Body of pancreas (tissue), 4 donors: ENCODE data around the gene IP6K3. TPM values are rescaled to one million over a fixed set of nuclear protein-coding genes. Genes with fewer than 3 reads are reported as not detected.
A peak's percentile ranks its signal among the peaks of the same experiment; 100 is the strongest.

ENCODE experiments used
- ATAC-seq: fragments of 150-250 bp; one replicate; pipeline ENCODE4 v1.9.1; 2016
- DNase-seq, 4 donors: peaks; one replicate each; pipeline ENCODE4 v3.0.0-alpha.2; 2019
- H3K27ac ChIP-seq, 4 donors: fragments of 200-600 bp; sonication (generic); 1 replicate in 3 of 4; 2 replicates in 1 of 4; pipeline versions ENCODE4 v1.5.1 to v1.6.1; 2016 to 2019; ENCODE audit warnings: mild to moderate bottlenecking in 1 of 4, mixed read lengths in 1 of 4, moderate library complexity in 1 of 4
- H3K27me3 ChIP-seq, 2 donors: fragments of 200-600 bp; sonication (generic); one replicate each; pipeline ENCODE4 v1.6.0; 2016; ENCODE audit warnings: mild to moderate bottlenecking in 1 of 2
- H3K36me3 ChIP-seq, 2 donors: fragments of 200-600 bp; sonication (generic); replicated peaks in 1 of 2; 2 replicates each; pipeline ENCODE4 v1.5.1; 2016; ENCODE audit warnings: low read depth in 2 of 2; ENCODE audit not compliant: insufficient read depth in 1 of 2
- H3K4me1 ChIP-seq: fragments of 200-600 bp; sonication (generic); one replicate; pipeline ENCODE4 v1.6.0; 2016
- H3K4me3 ChIP-seq, 2 donors: fragments of 200-600 bp; sonication (generic); 1 replicate in 1 of 2; 2 replicates in 1 of 2; pipeline ENCODE4 v1.5.1; 2016 to 2019
- H3K9me3 ChIP-seq, 3 donors: fragments of 200-600 bp; sonication (generic); 1 replicate in 2 of 3; 2 replicates in 1 of 3; pipeline ENCODE4 v1.5.1; 2016
- CTCF ChIP-seq, 7 experiments: fragments of 450-650 bp in 4 of 7; fragments of 200-600 bp in 3 of 7; sonication (generic) in 3 of 7; IDR thresholded peaks; one replicate each; pipeline ENCODE4 v1.5.1; 2016 to 2019; ENCODE audit warnings: antibody characterized with exemption in 7 of 7
- POLR2A ChIP-seq, 3 donors: fragments of 450-650 bp; IDR thresholded peaks; one replicate each; pipeline ENCODE4 v1.6.1; 2016; ENCODE audit warnings: antibody characterized with exemption in 3 of 3, mild to moderate bottlenecking in 2 of 3
- WGBS, 2 donors: methylation state at CpG; one replicate each; pipeline ENCODE4 v1.1.5; 2017; 5-methylcytosine and 5-hydroxymethylcytosine counted together
- intact Hi-C: fragments of 100-400 bp; cut with DNase I; formaldehyde crosslinking; loops from one replicate; pipeline ENCODE4 v1.15.1; 2023
- total RNA-seq, 2 donors: library from RNA; depleted of rRNA; stranded (reverse); fragments of >200 nt; gene quantifications; one replicate each; pipeline ENCODE4 v1.1.0, GENCODE V29; 2016

Gene IP6K3
- total RNA-seq, 2 donors from 2014 or later = not detected

GRCh38 chr6:33676416-33677142, 70.1 kb downstream of the IP6K3 start:
- Histone ChIP-seq H3K4me3 (no peak overlapping the region), H3K9me3 (no peaks in the 10 kb centered on the region), H3K36me3 (peaks cover 3 to 5% of the 10 kb centered on the region in 2 donors), H3K27ac (no peak overlapping the region), H3K4me1 (no peaks in the 10 kb centered on the region), H3K27me3 (no peaks in the 10 kb centered on the region)
- ATAC-seq (no peak), DNase-seq (no peak)
- TF ChIP-seq POLR2A (IDR thresholded peaks at IDR 0.05) (no peak), CTCF (IDR thresholded peaks at IDR 0.05) (no peak)
- intact Hi-C loops = no loop called here
- WGBS, 2 donors = 90 to 92% methylated on average over 13 to 15 of the region's 15 CpGs

- Histone ChIP-seq H3K4me1 (no peaks in the 10 kb centered on the region), H3K9me3 (no peaks in the 10 kb centered on the region), H3K4me3 (no peak overlapping the region), H3K36me3 (peaks cover 3 to 5% of the 10 kb centered on the region in 2 donors), H3K27me3 (no peaks in the 10 kb centered on the region), H3K27ac (no peak overlapping the region)
- no peak for DNase-seq
- WGBS, 2 donors = 93 to 94% methylated on average over 3 to 7 of the region's 7 CpGs
- ATAC-seq = no peak
- intact Hi-C loops = no loop called here
- TF ChIP-seq POLR2A (IDR thresholded peaks at IDR 0.05) (no peak), CTCF (IDR thresholded peaks at IDR 0.05) (no peak)
Observed at GRCh38 chr6:33675968-33676367, 70.7 kb downstream of the IP6K3 start.

GRCh38 chr6:33673851-33674250, 72.9 kb downstream of the IP6K3 start:
- no peak overlapping the region for H3K27ac ChIP-seq
- intact Hi-C loops = no loop called here
- no peak for DNase-seq
- ATAC-seq = no peak
- H3K4me1 ChIP-seq = no peaks in the 10 kb centered on the region
- WGBS, 2 donors = 50 to 84% methylated on average over 2 to 7 of the region's 7 CpGs
- H3K9me3 ChIP-seq = no peaks in the 10 kb centered on the region
- TF ChIP-seq POLR2A (IDR thresholded peaks at IDR 0.05) (no peak), CTCF (IDR thresholded peaks at IDR 0.05) (no peak)
- H3K4me3 ChIP-seq = no peak overlapping the region
- peaks cover 5% of the 10 kb centered on the region in 2 donors for H3K36me3 ChIP-seq
- no peaks in the 10 kb centered on the region for H3K27me3 ChIP-seq

GRCh38 chr6:33672808-33673207, 73.9 kb downstream of the IP6K3 start:
- Histone ChIP-seq H3K36me3 (peaks cover 5 to 9% of the 10 kb centered on the region in 2 donors), H3K27ac (no peak overlapping the region), H3K27me3 (no peaks in the 10 kb centered on the region), H3K9me3 (no peaks in the 10 kb centered on the region), H3K4me1 (no peaks in the 10 kb centered on the region), H3K4me3 (no peak overlapping the region)
- TF ChIP-seq POLR2A (IDR thresholded peaks at IDR 0.05) (no peak), CTCF (IDR thresholded peaks at IDR 0.05) (peak in 2 of 7 experiments; percentile 24 to 31)
- peak; percentile 77 for ATAC-seq
- DNase-seq = peak in 3 of 4 donors; percentile 52 to 71 (median 53)
- WGBS, 2 donors = 60 to 62% methylated on average over 1 to 5 of the region's 5 CpGs
- intact Hi-C loops = no loop called here

GRCh38 chr6:33671744-33672072, 75.0 kb downstream of the IP6K3 start:
- H3K4me3 ChIP-seq = no peak overlapping the region
- intact Hi-C loops = no loop called here
- 87 to 97% methylated on average over 3 of the region's 3 CpGs for WGBS, 2 donors
- DNase-seq (no peak), ATAC-seq (no peak)
- TF ChIP-seq POLR2A (IDR thresholded peaks at IDR 0.05) (no peak), CTCF (IDR thresholded peaks at IDR 0.05) (no peak)
- H3K9me3 ChIP-seq = no peaks in the 10 kb centered on the region
- H3K36me3 ChIP-seq = peaks cover 5 to 9% of the 10 kb centered on the region in 2 donors
- no peak overlapping the region for H3K27ac ChIP-seq
- H3K27me3 ChIP-seq = no peaks in the 10 kb centered on the region
- no peaks in the 10 kb centered on the region for H3K4me1 ChIP-seq
